HepG2 (cell line): ENCODE measurements around the gene ABCF1. TPM values are rescaled to one million over a fixed set of nuclear protein-coding genes. Genes with fewer than 3 reads are reported as not detected.

Source experiments
- ATAC-seq: fragments of 200-7000 bp; cut with Tn5 transposase; 3 replicates; pipeline ENCODE4 v1.9.1; 2020; ENCODE audit warnings: mild to moderate bottlenecking, moderate library complexity
- BruUV-seq: library from RNA; stranded (reverse); fragments of 400-500 nt; replicated peaks from 2 replicates; lab custom pipeline; 2021; lab: Mats Ljungman, UMichigan
- CTCF ChIA-PET: fragments of 300-600 bp; formaldehyde crosslinking; extraction: SDS; loops from one replicate; lab custom pipeline; 2021; ENCODE audit warnings: low total read pairs, inconsistent platforms, low intra/inter-chr PET ratio; lab: Yijun Ruan, JAX
- POLR2A ChIA-PET: fragments of 350-600 bp; sonication (Branson Sonifier 250); formaldehyde crosslinking; loops from one replicate; lab custom pipeline; 2020; ENCODE audit warnings: antibody characterized with exemption, inconsistent platforms; lab: Yijun Ruan, JAX
- DNase-seq: peaks from one replicate; pipeline ENCODE4 v3.0.0-alpha.2; 2015; ENCODE audit warnings: low spot score
- FAIRE-seq: peaks from 3 replicates; lab custom pipeline; 2011; peaks lifted over from hg19 to GRCh38; lab: Jason Lieb, UNC
- H2AFZ ChIP-seq: one replicate; pipeline ENCODE4 v1.6.1; 2011; ENCODE audit warnings: low read length, inconsistent platforms
- H3K27ac ChIP-seq: fragments of 300-600 bp; 3 replicates; pipeline ENCODE4 v1.8.0; 2011; ENCODE audit warnings: mixed run types, mild to moderate bottlenecking, mixed read lengths, low read length, inconsistent platforms; ENCODE audit not compliant: insufficient read depth; ENCODE audit errors: extremely low read length
- H3K27me3 ChIP-seq, 2 experiments: fragments of 200-600 bp in 1 of 2; 2 replicates in 1 of 2; 3 replicates in 1 of 2; pipeline versions ENCODE4 v1.6.0 to v1.8.0; 2011; ENCODE audit warnings: low read length in 2 of 2, mild to moderate bottlenecking in 2 of 2, moderate library complexity in 2 of 2, inconsistent platforms in 1 of 2; ENCODE audit not compliant: insufficient read depth in 2 of 2, control insufficient read depth in 1 of 2
- H3K36me3 ChIP-seq, 2 experiments: fragments of 200-600 bp in 1 of 2; replicated peaks in 1 of 2; 2 replicates in 1 of 2; 3 replicates in 1 of 2; pipeline versions ENCODE4 v1.5.1 to v1.8.0; 2011; ENCODE audit warnings: low read length in 2 of 2, inconsistent platforms in 1 of 2; ENCODE audit not compliant: insufficient read depth in 2 of 2, control insufficient read depth in 1 of 2
- H3K4me1 ChIP-seq: 2 replicates; pipeline ENCODE4 v1.5.1; 2012; ENCODE audit warnings: low read length, inconsistent platforms; ENCODE audit not compliant: insufficient read depth
- H3K4me2 ChIP-seq: 2 replicates; pipeline ENCODE4 v1.6.0; 2011; ENCODE audit warnings: low read depth, low read length, inconsistent platforms
- H3K4me3 ChIP-seq, 3 experiments: fragments of 200-600 bp in 1 of 3; sonication (generic), shearing (Covaris generic) in 1 of 3; replicated peaks in 1 of 3; 2 replicates each; pipeline ENCODE4 v1.5.1; 2011 to 2016; ENCODE audit warnings: low read length in 3 of 3, inconsistent platforms in 2 of 3, low read depth in 2 of 3, mild to moderate bottlenecking in 2 of 3, control low read depth in 1 of 3, mixed read lengths in 1 of 3; ENCODE audit not compliant: insufficient read depth in 1 of 3
- H3K79me2 ChIP-seq: one replicate; pipeline ENCODE4 v1.6.1; 2011; ENCODE audit warnings: low read length, inconsistent platforms; ENCODE audit not compliant: insufficient read depth
- H3K9ac ChIP-seq: 2 replicates; pipeline ENCODE4 v1.6.0; 2011; ENCODE audit warnings: mild to moderate bottlenecking, low read depth, low read length, inconsistent platforms; ENCODE audit not compliant: insufficient read depth
- H3K9me3 ChIP-seq: 2 replicates; pipeline ENCODE4 v1.5.1; 2012; ENCODE audit warnings: mild to moderate bottlenecking, low read length
- H4K20me1 ChIP-seq: 2 replicates; pipeline ENCODE4 v1.6.0; 2011; ENCODE audit warnings: inconsistent platforms, mild to moderate bottlenecking, low read length, moderate library complexity; ENCODE audit not compliant: insufficient read depth
- AKNA ChIP-seq: sonication (generic); formaldehyde crosslinking; IDR thresholded peaks from 2 replicates; pipeline ENCODE4 v1.4.0; 2020; ENCODE audit warnings: missing genetic modification reagents, borderline replicate concordance
- CREB3 ChIP-seq: sonication (generic); formaldehyde crosslinking; IDR thresholded peaks from 2 replicates; pipeline ENCODE4 v1.5.0; 2020; ENCODE audit warnings: missing genetic modification reagents
- CSRNP2 ChIP-seq: sonication (generic); formaldehyde crosslinking; conservative IDR thresholded peaks from 2 replicates; pipeline ENCODE4 v1.8.0; 2022; ENCODE audit warnings: low read depth, missing genetic modification reagents
- HHEX ChIP-seq: IDR thresholded peaks from 2 replicates; pipeline ENCODE4 v1.6.1; 2016; ENCODE audit warnings: control low read depth
- ONECUT2 ChIP-seq: sonication (generic); formaldehyde crosslinking; IDR thresholded peaks from 2 replicates; pipeline ENCODE4 v1.4.0; 2020; ENCODE audit warnings: missing genetic modification reagents
- PRPF4 ChIP-seq: fragments of 200-400 bp; formaldehyde crosslinking; IDR thresholded peaks from 2 replicates; pipeline ENCODE4 v1.6.1; 2016; ENCODE audit warnings: low read length, low read depth; ENCODE audit not compliant: poor library complexity, severe bottlenecking
- THAP11 ChIP-seq: IDR thresholded peaks from 2 replicates; pipeline ENCODE4 v1.6.1; 2016; ENCODE audit warnings: missing biosample characterization, missing genetic modification reagents
- TOE1 ChIP-seq: sonication (generic); formaldehyde crosslinking; IDR thresholded peaks from 2 replicates; pipeline ENCODE4 v1.4.0; 2020; ENCODE audit warnings: mild to moderate bottlenecking, missing genetic modification reagents
- TRIM22 ChIP-seq: fragments of 450-650 bp; IDR thresholded peaks from 2 replicates; pipeline ENCODE4 v1.6.1; 2017
- ZBTB3 ChIP-seq: sonication (generic); formaldehyde crosslinking; IDR thresholded peaks from 2 replicates; pipeline ENCODE4 v1.4.0; 2020; ENCODE audit warnings: low read depth, mild to moderate bottlenecking, moderate library complexity, missing genetic modification reagents, borderline replicate concordance
- ZNF275 ChIP-seq: sonication (generic); formaldehyde crosslinking; IDR thresholded peaks from 2 replicates; pipeline ENCODE4 v1.8.0; 2022; ENCODE audit warnings: missing genetic modification reagents, mild to moderate bottlenecking, inconsistent platforms, borderline replicate concordance
- ZNF704 ChIP-seq: sonication (generic); formaldehyde crosslinking; IDR thresholded peaks from 2 replicates; pipeline ENCODE4 v1.8.1; 2023; ENCODE audit warnings: mild to moderate bottlenecking, inconsistent platforms, moderate library complexity, missing genetic modification reagents, borderline replicate concordance
- WGBS: methylation state at CpG from one replicate; pipeline ENCODE4 v1.1.6; 2017; ENCODE audit warnings: low lambda C conversion rate; 5-methylcytosine and 5-hydroxymethylcytosine counted together
- in situ Hi-C: cut with HindIII; loops from 2 replicates; pipeline ENCODE4 v1.10.0; 2017; ENCODE audit warnings: low pct_unique_long_range_greater_than_20kb; ENCODE audit not compliant: extremely low pct_ligation_motif_present
- intact Hi-C: fragments of 100-400 bp; cut with micrococcal nuclease; formaldehyde crosslinking; loops from one replicate; pipeline ENCODE4 v1.10.0; 2022; ENCODE audit not compliant: unreplicated experiment
- polyA plus RNA-seq, 8 experiments: library from polyadenylated mRNA; depleted of rRNA in 3 of 8; stranded (reverse) in 7 of 8; unstranded in 1 of 8; fragments of >200 nt; fragmentation: Illumina TruSeq in 4 of 8; extraction: Trizol in 4 of 8; gene quantifications; 2 replicates each; pipeline versions ENCODE4 v1.2.1 to v1.2.3, GENCODE V29; 2011 to 2016; ENCODE audit warnings: low read depth in 4 of 8, missing spikeins in 1 of 8, mixed read lengths in 1 of 8; ENCODE audit not compliant: insufficient read depth in 1 of 8
- total RNA-seq, 5 experiments: library from RNA; depleted of rRNA; stranded (reverse); fragments of >200 nt; fragmentation: Illumina TruSeq; extraction: Trizol; gene quantifications; 2 replicates each; pipeline ENCODE4 v1.2.3, GENCODE V29; 2016; ENCODE audit warnings: low read depth in 1 of 5

Gene ABCF1
- total and polyA plus RNA-seq, 2 of the 13 experiments (the other 11 are each of a cell fraction or from before 2014, with no cell fraction given): 25.4 to 98.9 TPM

GRCh38 chr6:30537931-30538330, 33.3 kb upstream of the ABCF1 start:
- no peak for ATAC-seq
- BruUV-seq: no TSS peak
- CTCF ChIA-PET: no interaction called here
- Histone ChIP-seq H3K27ac (no peak overlapping the region), H3K4me1 (peaks cover 27% of the 10 kb centered on the region), H3K4me2 (no peak overlapping the region), H3K36me3 (no peaks in the 10 kb centered on the region), H3K4me3 (no peak overlapping the region)
- WGBS: 49% methylated on average over 3 of the region's 3 CpGs
- TF ChIP-seq ZNF275 (no peak), HHEX (no peak), ZNF704 (CRISPR knock-in tag) (no peak), PRPF4 (no peak), AKNA (CRISPR knock-in tag) (no peak), CSRNP2 (no peak), THAP11 (no peak), ONECUT2 (no peak), TOE1 (CRISPR knock-in tag) (no peak), ZBTB3 (no peak), CREB3 (CRISPR knock-in tag) (no peak), TRIM22 (no peak)
- TF ChIP-seq, all 625 proteins: peak for 0
- Histone ChIP-seq H3K79me2 (no peaks in the 10 kb centered on the region), H4K20me1 (no peaks in the 10 kb centered on the region), H3K27me3 (no peaks in the 10 kb centered on the region), H3K9me3 (no peaks in the 10 kb centered on the region), H2AFZ (no peak overlapping the region), H3K9ac (no peak overlapping the region)
- no peak for DNase-seq
- in situ Hi-C loops (no loop called here), intact Hi-C loops (no loop called here)
- no peak for FAIRE-seq
- POLR2A ChIA-PET: no interaction called here
